Cardiac atrium fibroblast (primary cell): ENCODE data around the gene GRIP1. TPM values are rescaled to one million over a fixed set of nuclear protein-coding genes. Genes with fewer than 3 reads are reported as not detected.

Source experiments
- total RNA-seq: library from RNA; depleted of rRNA; stranded (reverse); fragments of >200 nt; gene quantifications from 2 replicates; pipeline ENCODE4 v1.2.3, GENCODE V29; 2015

Gene GRIP1
- total RNA-seq, result not detected in 2 replicates

DNA sequence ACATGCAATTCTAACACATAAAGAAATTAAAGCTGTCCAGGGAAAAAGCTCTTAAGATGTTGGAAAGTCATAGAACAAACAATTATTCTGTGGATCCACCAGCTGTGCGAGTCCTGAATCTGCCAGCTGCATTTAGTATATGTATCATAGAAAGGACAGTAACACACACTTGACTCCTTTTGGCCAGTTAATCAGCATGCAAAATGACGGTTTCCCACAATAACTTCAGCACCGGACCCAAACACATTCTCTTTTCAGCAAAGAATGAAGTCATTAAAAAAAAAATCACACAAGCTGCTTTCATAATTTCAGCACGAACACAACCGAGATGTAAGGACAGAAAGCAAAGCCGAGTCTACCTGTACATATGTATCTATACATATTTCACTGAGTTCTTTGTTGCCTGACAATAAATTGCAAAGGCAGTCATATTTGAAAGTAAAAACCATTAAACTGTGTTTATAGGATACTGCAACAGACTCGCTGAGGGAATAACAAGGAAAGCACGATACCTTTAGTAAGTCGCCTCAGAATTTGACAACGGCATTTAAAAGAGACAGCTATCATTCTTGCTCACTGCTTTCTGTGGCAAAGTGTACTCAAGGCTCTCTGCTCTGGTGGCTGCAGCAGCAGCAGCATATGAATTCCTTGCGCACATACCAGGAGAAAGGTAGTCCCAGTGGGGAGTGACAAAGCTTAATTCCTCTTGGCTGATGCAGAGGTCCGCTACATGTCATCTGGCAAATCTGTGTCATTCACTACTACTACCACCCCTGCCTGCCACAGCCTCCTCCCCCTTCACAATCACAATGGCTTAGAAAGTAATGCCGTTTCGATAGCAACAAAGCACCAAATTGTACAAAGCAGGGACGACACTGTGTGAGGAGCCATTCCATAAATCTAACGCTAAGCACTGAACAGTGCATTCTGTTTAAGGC, at the start of gene GRIP1:
Gene GRIP1, minus strand, starts transcription at position 739 of the 938 bp plus-strand sequence. Its CDS starts 172 bp downstream, at position 567.

DNA sequence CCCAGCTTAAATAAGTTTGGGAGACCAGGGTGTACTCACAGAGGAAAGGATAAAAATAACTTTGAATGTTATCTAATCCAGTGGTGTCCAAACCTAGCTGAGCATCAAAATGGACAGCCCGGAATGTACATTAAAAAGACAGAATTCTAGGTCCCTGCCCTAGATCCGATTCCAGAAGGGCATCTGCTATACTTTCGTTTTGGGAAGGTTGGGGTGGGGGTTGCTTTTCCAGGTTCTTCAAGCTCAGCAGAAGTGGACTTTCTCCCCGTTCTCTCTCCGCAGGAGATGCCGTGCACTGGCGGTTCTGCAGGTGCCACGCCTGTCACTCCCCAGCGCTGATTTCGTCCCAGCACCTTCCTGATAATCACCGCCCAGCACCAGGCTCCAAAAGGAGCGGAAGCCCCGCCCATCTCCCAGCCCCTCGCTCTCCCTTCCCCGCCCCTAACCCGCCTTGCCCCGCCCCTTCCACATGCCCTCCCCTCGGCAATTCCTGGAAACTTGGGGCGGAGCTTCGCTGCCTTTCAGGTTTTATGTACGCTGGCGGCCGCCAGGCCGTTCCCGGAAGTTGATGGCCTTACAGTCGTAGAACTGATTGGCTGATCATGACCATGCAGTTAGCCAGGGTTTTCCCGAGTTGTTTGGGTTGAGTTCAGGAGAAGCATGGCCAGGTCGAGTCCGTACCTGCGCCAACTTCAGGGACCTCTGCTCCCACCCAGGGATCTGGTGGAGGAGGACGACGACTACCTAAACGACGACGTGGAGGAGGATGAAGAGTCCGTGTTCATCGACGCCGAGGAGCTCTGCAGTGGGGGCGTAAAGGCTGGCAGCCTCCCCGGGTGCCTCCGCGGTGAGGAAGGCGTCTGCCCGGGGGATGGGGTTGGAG, 376.7 kb downstream of the GRIP1 start, which contains the start of gene HELB:
Gene HELB, plus strand, starts transcription at position 550 of the 883 bp plus-strand sequence. Its CDS starts 111 bp downstream, at position 661.

